NCI-H2196 (cell line): Measurements from ENCODE around the gene BDP1.
A peak's percentile ranks its signal among the peaks of the same experiment; 100 is the strongest.
"Not testable (repeated sequence)": the region's sequence is repeated elsewhere in the genome, so short reads cannot be mapped to it uniquely, and the experiment has no call there.

Experiments
- DNase-seq: peaks from one replicate; lab custom pipeline; 2025; ENCODE audit not compliant: unreplicated experiment; lab: John Stamatoyannopoulos, UW

The BDP1 gene

GRCh38 chr5:71455427-71456361 lies at the start of gene BDP1:
TSS of gene BDP1 (plus strand) at chr5:71455651. CDS start at chr5:71455878, 227 bp downstream.
- peak; percentile 85 for DNase-seq

GRCh38 chr5:71410088-71410487 lies 45.4 kb upstream of the BDP1 start:
- not testable (repeated sequence) for DNase-seq

DNA sequence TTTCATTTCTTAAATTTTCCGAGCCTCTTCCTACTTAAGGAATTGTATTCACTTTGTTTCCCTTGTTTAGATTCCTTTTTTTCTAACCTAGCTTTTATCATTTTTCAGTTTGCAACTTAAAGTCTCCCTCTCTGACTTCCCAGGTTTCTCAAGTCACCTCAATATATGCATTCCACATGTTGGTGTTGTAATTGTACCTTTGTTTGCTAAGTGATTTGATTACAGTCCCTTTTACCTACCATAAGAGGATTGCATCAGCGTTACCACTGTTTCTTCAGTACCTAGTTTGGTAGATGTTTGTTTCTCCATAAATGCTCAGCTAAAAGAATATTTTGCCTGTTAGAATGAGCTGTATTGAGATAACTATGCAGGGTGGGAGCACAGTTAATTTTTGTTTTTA lies 39.8 kb upstream of the BDP1 start:
- DNase-seq, result not testable (repeated sequence)

- not testable (repeated sequence) for DNase-seq
Observed at GRCh38 chr5:71418026-71418425, 37.4 kb upstream of the BDP1 start.

DNA sequence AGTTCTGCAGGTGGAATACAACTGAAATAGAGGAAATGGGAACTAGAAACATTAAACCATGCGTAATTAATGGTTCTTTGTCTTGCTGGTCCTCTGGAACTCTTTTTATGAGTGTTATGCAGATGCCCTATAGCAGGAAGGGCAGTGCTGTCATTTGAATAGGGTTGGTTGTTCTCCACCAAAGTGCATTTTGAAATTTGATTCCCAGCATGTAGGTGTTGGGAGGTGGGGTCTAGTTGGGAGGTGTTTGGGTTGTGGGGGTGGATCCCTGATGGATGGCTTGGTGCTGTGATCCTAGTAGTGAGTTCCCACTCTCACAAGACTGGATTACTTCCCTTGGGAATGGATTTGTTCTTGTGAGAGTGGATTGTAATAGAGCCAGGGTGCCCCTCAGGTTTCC lies 34.2 kb upstream of the BDP1 start:
- DNase-seq, result not testable (repeated sequence)

DNA sequence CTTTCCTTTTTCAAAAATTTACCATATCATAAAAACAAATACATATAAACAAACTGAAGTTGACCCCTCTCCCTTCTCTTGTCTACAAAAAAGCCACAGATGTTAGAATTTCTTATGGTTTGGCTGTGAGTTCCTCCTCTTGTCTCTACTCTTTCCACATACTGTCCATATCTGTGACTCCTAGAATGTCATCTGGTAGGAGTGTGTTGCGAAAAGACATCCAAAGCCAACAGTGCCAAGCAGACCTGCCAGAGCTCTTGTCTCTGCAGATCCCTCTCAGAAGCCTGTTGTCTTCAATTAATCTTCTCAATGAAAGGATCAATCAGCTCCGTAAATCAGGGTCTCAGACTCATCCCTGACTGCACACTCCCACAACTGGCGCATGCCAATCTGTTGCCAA lies 31.6 kb upstream of the BDP1 start:
- not testable (repeated sequence) for DNase-seq

GRCh38 chr5:71426686-71427474 lies 28.6 kb upstream of the BDP1 start:
- DNase-seq, result not testable (repeated sequence)

GRCh38 chr5:71432410-71432809 lies 23.0 kb upstream of the BDP1 start:
- DNase-seq, result not testable (repeated sequence)

- DNase-seq, result not testable (repeated sequence)
Observed at GRCh38 chr5:71434825-71435224, 20.6 kb upstream of the BDP1 start.

DNA sequence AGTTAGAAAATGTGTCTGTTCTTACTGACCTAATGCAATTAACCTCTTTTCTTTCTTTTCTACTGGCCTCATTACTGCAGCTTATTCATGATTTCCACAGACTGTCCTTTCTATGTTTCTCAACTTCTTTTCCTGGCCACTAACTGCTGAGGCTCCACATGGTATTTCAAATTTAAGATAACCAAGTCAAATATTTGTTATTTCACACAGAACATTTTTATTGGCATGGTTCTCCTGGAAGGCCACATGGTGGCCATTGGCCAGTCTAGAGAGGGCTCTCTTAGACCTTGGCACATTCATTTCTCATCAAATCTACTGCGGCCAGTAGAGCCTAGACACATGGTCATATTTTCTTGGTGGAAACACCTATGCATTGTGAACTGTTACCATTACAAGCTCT lies 13.9 kb upstream of the BDP1 start:
- DNase-seq, result not testable (repeated sequence)

GRCh38 chr5:71443891-71444290 lies 11.6 kb upstream of the BDP1 start:
- not testable (repeated sequence) for DNase-seq

DNA sequence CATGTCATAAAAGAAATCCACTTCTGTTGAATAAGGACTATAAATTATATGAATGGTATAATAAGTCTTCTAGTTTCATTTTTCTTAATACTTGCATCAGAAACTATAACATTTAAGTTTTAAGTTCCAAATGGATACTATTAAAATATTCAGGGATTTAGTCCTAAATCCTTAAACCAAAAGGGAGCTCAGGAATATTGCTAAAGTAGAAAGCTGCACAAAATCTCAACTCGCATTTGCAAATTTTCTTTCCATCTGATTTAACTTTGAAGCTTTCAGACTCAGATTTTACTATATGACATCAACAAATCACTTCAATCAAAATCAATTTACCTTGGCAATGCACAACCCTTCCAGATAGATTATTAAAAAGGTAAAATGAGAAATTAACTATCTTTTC lies 10.4 kb upstream of the BDP1 start:
- not testable (repeated sequence) for DNase-seq

GRCh38 chr5:71445523-71446152 lies 9.8 kb upstream of the BDP1 start:
- DNase-seq, result peak; percentile 4

GRCh38 chr5:71446540-71447216 lies 8.8 kb upstream of the BDP1 start:
- not testable (repeated sequence) for DNase-seq

GRCh38 chr5:71447218-71447808 lies 8.1 kb upstream of the BDP1 start:
- DNase-seq, result peak; percentile 42

DNA sequence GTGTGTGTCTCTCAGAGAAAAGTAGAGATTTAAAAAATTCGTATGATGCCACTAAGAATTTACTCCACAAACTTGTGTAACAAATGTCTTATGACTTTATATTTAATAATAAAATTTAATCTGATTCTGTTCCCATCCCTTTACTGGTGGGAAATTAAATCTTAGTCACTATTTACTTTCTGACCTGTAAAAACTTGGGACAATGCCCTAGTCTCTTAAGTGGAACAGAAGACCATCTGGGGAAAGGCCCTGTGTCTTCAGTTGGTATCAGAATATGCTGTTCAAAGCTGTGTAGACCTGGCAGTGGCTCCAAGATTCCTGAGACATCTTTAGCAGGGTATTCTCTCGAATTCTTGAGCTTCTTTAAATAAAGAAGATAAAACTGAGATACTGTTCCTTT lies 2.6 kb upstream of the BDP1 start:
- DNase-seq, result no peak

DNA sequence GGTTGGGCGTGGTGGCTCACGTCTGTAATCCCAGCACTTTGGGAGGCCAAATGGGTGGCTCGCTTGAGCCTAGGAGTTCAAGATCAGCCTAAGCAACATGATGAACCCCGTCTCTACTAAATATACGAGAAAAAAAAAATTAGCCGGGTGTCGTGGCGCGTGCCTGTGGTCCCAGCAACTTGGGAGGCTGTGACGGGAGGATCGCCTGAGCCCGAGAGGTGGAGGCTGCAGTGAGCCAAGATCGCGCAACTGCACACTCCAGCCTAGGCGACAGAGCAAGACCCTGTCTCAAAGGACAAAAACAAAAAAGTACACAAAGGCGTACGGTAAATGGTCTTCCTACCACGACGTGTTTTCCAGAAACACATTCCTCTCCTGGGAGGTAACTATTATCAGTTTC lies 538 bp upstream of the BDP1 start:
- DNase-seq, result no peak

GRCh38 chr5:71456362-71456743 lies 902 bp downstream of the BDP1 start:
- DNase-seq, result no peak

GRCh38 chr5:71457106-71457505 lies 1.7 kb downstream of the BDP1 start:
- no peak for DNase-seq

- DNase-seq, result no peak
Observed at GRCh38 chr5:71460693-71461092, 5.2 kb downstream of the BDP1 start.
